Upper lobe of left lung (tissue), 4 donors: Measurements from ENCODE around the gene SPACA4.

Source experiments
- CTCF ChIP-seq, 6 experiments: fragments of 450-650 bp in 4 of 6; fragments of 200-600 bp in 2 of 6; sonication (generic) in 2 of 6; IDR thresholded peaks; one replicate each; pipeline ENCODE4 v1.5.1; 2016 to 2019; ENCODE audit warnings: antibody characterized with exemption in 6 of 6
- POLR2A ChIP-seq, 4 donors: fragments of 450-650 bp; IDR thresholded peaks; one replicate each; pipeline ENCODE4 v1.5.1; 2016 to 2017; ENCODE audit warnings: antibody characterized with exemption in 4 of 4, mild to moderate bottlenecking in 2 of 4

DNA sequence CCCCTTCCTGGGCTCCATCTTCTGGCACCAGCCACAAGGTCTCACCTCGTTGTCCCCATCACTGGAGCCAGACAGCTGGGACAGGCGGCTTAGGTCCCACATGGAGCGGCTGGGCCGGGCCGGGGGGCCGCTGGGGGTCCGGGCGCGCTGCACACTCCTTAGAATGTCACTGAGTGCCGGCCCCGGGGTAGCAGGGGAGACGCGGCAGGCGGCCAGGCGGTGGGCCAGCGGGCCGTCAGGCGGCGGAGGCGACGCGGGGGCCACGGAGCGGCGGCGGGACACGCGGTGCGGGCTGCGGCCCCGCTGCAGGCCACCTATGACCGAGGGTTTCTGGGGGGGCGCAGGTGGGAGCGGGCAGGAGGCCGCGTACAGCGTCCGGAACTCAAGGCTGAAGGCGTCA is 3.1 kb upstream of the SPACA4 start:
- TF ChIP-seq CTCF (IDR thresholded peaks at IDR 0.05) (no peak), POLR2A (IDR thresholded peaks at IDR 0.05) (no peak)
